Measurements from ENCODE around the gene KRTAP3-3.

KRTAP3-3 gene

GRCh38 chr17:41018541-41018940 is 24.6 kb upstream of the KRTAP3-3 start:
- Histone ChIP-seq H4K5ac (ENCODE audit: low read length) (no peak overlapping the region), H2BK120ac (ENCODE audit: low read depth, low read length) (no peak overlapping the region), H3K23ac (ENCODE audit: low read length) (no peak overlapping the region), H2BK5ac (ENCODE audit: low read length) (no peak overlapping the region), H3K18ac (ENCODE audit: low read length) (no peak overlapping the region), H3K27me3 (ENCODE audit: insufficient read depth, low read length, poor library complexity) (no peaks in the 10 kb centered on the region), H3K4me2 (ENCODE audit: low read length) (no peak overlapping the region), H3K56ac (ENCODE audit: low read length) (no peak overlapping the region), H3K4me1 (ENCODE audit: control insufficient read depth, low read depth, low read length) (no peaks in the 10 kb centered on the region), H3K36me3 (ENCODE audit: control insufficient read depth, insufficient read depth, low read length) (no peaks in the 10 kb centered on the region), H3K4me3 (ENCODE audit: low read length) (no peak overlapping the region), H4K8ac (ENCODE audit: low read depth, low read length) (no peak overlapping the region), H3K4ac (ENCODE audit: low read depth, low read length) (no peak overlapping the region), H3K79me2 (ENCODE audit: control insufficient read depth, insufficient read depth, low read length) (no peaks in the 10 kb centered on the region), H3K79me1 (ENCODE audit: low read length) (no peaks in the 10 kb centered on the region), H3K27ac (ENCODE audit: low read depth, low read length) (no peak overlapping the region), H3K9ac (ENCODE audit: low read length) (no peak overlapping the region), H2BK15ac (replicated peaks; ENCODE audit: low read depth) (no peak overlapping the region), H2AK5ac (ENCODE audit: low read length) (no peak overlapping the region)
- DNase-seq, result no peak
- no CpG with 5 or more reads among the region's 3 CpGs for WGBS (ENCODE audit: extremely low coverage, insufficient coverage, low lambda C conversion rate)

DNA sequence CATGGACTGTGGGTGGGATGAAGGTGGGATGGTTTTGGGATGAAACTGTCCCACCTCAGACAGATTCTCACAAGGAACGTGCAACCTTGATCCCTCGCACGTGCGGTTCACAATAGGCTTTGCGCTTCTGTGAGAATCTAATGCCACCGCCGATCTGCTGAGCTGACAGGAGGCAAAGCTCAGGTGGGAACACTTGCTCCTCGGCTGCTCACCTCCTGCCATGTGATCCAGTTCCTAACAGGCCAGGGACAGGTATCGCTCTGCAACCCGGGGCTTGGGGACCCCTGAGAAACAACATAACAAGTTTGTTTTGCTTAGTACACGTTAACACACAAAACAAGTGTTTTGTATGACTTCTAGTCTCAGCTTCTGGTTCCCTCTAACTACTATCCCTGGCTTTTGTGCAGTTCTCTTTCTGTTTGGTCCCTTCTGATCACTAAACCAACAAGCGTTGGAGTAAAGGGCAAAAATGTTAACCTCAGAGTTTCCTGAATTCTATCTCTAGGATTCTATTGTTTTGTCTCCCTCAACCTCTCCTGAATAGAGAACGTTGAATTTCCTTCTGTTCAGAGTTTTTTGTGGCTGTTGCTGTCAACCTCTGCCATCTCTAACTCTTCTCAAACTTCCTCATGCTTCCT is 22.7 kb upstream of the KRTAP3-3 start:
- no peak overlapping the region for H2AK5ac ChIP-seq (ENCODE audit: low read length)
- H2BK15ac ChIP-seq (replicated peaks; ENCODE audit: low read depth), result no peak overlapping the region
- no peak overlapping the region for H4K8ac ChIP-seq (ENCODE audit: low read depth, low read length)
- H3K36me3 ChIP-seq (ENCODE audit: control insufficient read depth, insufficient read depth, low read length), result no peaks in the 10 kb centered on the region
- no peak overlapping the region for H3K27ac ChIP-seq (ENCODE audit: low read depth, low read length)
- no peak overlapping the region for H3K4me3 ChIP-seq (ENCODE audit: low read length)
- no peak overlapping the region for H2BK5ac ChIP-seq (ENCODE audit: low read length)
- no peaks in the 10 kb centered on the region for H3K79me1 ChIP-seq (ENCODE audit: low read length)
- no peak overlapping the region for H3K18ac ChIP-seq (ENCODE audit: low read length)
- WGBS (ENCODE audit: extremely low coverage, insufficient coverage, low lambda C conversion rate), result no CpG with 5 or more reads among the region's 13 CpGs
- no peaks in the 10 kb centered on the region for H3K79me2 ChIP-seq (ENCODE audit: control insufficient read depth, insufficient read depth, low read length)
- H3K4me2 ChIP-seq (ENCODE audit: low read length), result no peak overlapping the region
- H3K27me3 ChIP-seq (ENCODE audit: insufficient read depth, low read length, poor library complexity), result no peaks in the 10 kb centered on the region
- no peak for DNase-seq
- H3K56ac ChIP-seq (ENCODE audit: low read length), result no peak overlapping the region
- no peaks in the 10 kb centered on the region for H3K4me1 ChIP-seq (ENCODE audit: control insufficient read depth, low read depth, low read length)
- no peak overlapping the region for H3K4ac ChIP-seq (ENCODE audit: low read depth, low read length)
- H4K5ac ChIP-seq (ENCODE audit: low read length), result no peak overlapping the region
- H2BK120ac ChIP-seq (ENCODE audit: low read depth, low read length), result no peak overlapping the region
- no peak overlapping the region for H3K9ac ChIP-seq (ENCODE audit: low read length)
- no peak overlapping the region for H3K23ac ChIP-seq (ENCODE audit: low read length)

GRCh38 chr17:41015454-41015853 is 21.5 kb upstream of the KRTAP3-3 start:
- Histone ChIP-seq H3K18ac (ENCODE audit: low read length) (no peak overlapping the region), H3K36me3 (ENCODE audit: control insufficient read depth, insufficient read depth, low read length) (no peaks in the 10 kb centered on the region), H3K9ac (ENCODE audit: low read length) (no peak overlapping the region), H3K27ac (ENCODE audit: low read depth, low read length) (no peak overlapping the region), H3K4me2 (ENCODE audit: low read length) (no peak overlapping the region), H2AK5ac (ENCODE audit: low read length) (no peak overlapping the region), H4K8ac (ENCODE audit: low read depth, low read length) (no peak overlapping the region), H2BK120ac (ENCODE audit: low read depth, low read length) (no peak overlapping the region), H4K5ac (ENCODE audit: low read length) (no peak overlapping the region), H3K79me2 (ENCODE audit: control insufficient read depth, insufficient read depth, low read length) (no peaks in the 10 kb centered on the region), H3K4me1 (ENCODE audit: control insufficient read depth, low read depth, low read length) (no peaks in the 10 kb centered on the region), H3K4ac (ENCODE audit: low read depth, low read length) (no peak overlapping the region), H3K56ac (ENCODE audit: low read length) (no peak overlapping the region), H2BK5ac (ENCODE audit: low read length) (no peak overlapping the region), H3K79me1 (ENCODE audit: low read length) (no peaks in the 10 kb centered on the region), H3K4me3 (ENCODE audit: low read length) (no peak overlapping the region), H3K27me3 (ENCODE audit: insufficient read depth, low read length, poor library complexity) (no peaks in the 10 kb centered on the region), H3K23ac (ENCODE audit: low read length) (no peak overlapping the region), H2BK15ac (replicated peaks; ENCODE audit: low read depth) (no peak overlapping the region)
- WGBS (ENCODE audit: extremely low coverage, insufficient coverage, low lambda C conversion rate), result no CpG with 5 or more reads among the region's 7 CpGs
- no peak for DNase-seq

GRCh38 chr17:41013606-41014005 is 19.6 kb upstream of the KRTAP3-3 start:
- Histone ChIP-seq H3K4me3 (ENCODE audit: low read length) (no peak overlapping the region), H3K56ac (ENCODE audit: low read length) (no peak overlapping the region), H3K79me2 (ENCODE audit: control insufficient read depth, insufficient read depth, low read length) (no peaks in the 10 kb centered on the region), H4K5ac (ENCODE audit: low read length) (no peak overlapping the region), H2BK15ac (replicated peaks; ENCODE audit: low read depth) (no peak overlapping the region), H2BK120ac (ENCODE audit: low read depth, low read length) (no peak overlapping the region), H2AK5ac (ENCODE audit: low read length) (no peak overlapping the region), H4K8ac (ENCODE audit: low read depth, low read length) (no peak overlapping the region), H2BK5ac (ENCODE audit: low read length) (no peak overlapping the region), H3K27me3 (ENCODE audit: insufficient read depth, low read length, poor library complexity) (no peaks in the 10 kb centered on the region), H3K4me2 (ENCODE audit: low read length) (no peak overlapping the region), H3K36me3 (ENCODE audit: control insufficient read depth, insufficient read depth, low read length) (no peaks in the 10 kb centered on the region), H3K4ac (ENCODE audit: low read depth, low read length) (no peak overlapping the region), H3K9ac (ENCODE audit: low read length) (no peak overlapping the region), H3K23ac (ENCODE audit: low read length) (no peak overlapping the region), H3K79me1 (ENCODE audit: low read length) (no peaks in the 10 kb centered on the region), H3K27ac (ENCODE audit: low read depth, low read length) (no peak overlapping the region), H3K18ac (ENCODE audit: low read length) (no peak overlapping the region), H3K4me1 (ENCODE audit: control insufficient read depth, low read depth, low read length) (no peaks in the 10 kb centered on the region)
- no CpG with 5 or more reads among the region's 1 CpG for WGBS (ENCODE audit: extremely low coverage, insufficient coverage, low lambda C conversion rate)
- DNase-seq, result peak; percentile 31

GRCh38 chr17:41013181-41013580 is 19.2 kb upstream of the KRTAP3-3 start:
- Histone ChIP-seq H2BK120ac (ENCODE audit: low read depth, low read length) (no peak overlapping the region), H3K79me1 (ENCODE audit: low read length) (no peaks in the 10 kb centered on the region), H4K8ac (ENCODE audit: low read depth, low read length) (no peak overlapping the region), H3K27ac (ENCODE audit: low read depth, low read length) (no peak overlapping the region), H3K4me2 (ENCODE audit: low read length) (no peak overlapping the region), H3K18ac (ENCODE audit: low read length) (no peak overlapping the region), H3K79me2 (ENCODE audit: control insufficient read depth, insufficient read depth, low read length) (no peaks in the 10 kb centered on the region), H2BK15ac (replicated peaks; ENCODE audit: low read depth) (no peak overlapping the region), H3K56ac (ENCODE audit: low read length) (no peak overlapping the region), H3K27me3 (ENCODE audit: insufficient read depth, low read length, poor library complexity) (no peaks in the 10 kb centered on the region), H2BK5ac (ENCODE audit: low read length) (no peak overlapping the region), H3K4me1 (ENCODE audit: control insufficient read depth, low read depth, low read length) (no peaks in the 10 kb centered on the region), H3K23ac (ENCODE audit: low read length) (no peak overlapping the region), H3K4ac (ENCODE audit: low read depth, low read length) (no peak overlapping the region), H3K36me3 (ENCODE audit: control insufficient read depth, insufficient read depth, low read length) (no peaks in the 10 kb centered on the region), H3K9ac (ENCODE audit: low read length) (no peak overlapping the region), H3K4me3 (ENCODE audit: low read length) (no peak overlapping the region), H2AK5ac (ENCODE audit: low read length) (no peak overlapping the region), H4K5ac (ENCODE audit: low read length) (no peak overlapping the region)
- peak; percentile 7 for DNase-seq
- WGBS (ENCODE audit: extremely low coverage, insufficient coverage, low lambda C conversion rate), result no CpG with 5 or more reads among the region's 3 CpGs

Measured in mesendoderm (in vitro differentiated cells).